Activated CD4-positive, alpha-beta memory T cell treated with anti-CD3 and anti-CD28 coated beads, Interleukin-2, amount 10 ng/mL, durations not matched to agents 7 days and 5 days (primary cell): ENCODE measurements around the gene VGLL2. TPM values are rescaled to one million over a fixed set of nuclear protein-coding genes. Genes with fewer than 3 reads are reported as not detected.
A peak's percentile ranks its signal among the peaks of the same experiment; 100 is the strongest.
"Not testable (repeated sequence)": the region's sequence is repeated elsewhere in the genome, so short reads cannot be mapped to it uniquely, and the experiment has no call there.

Source experiments
- CTCF ChIA-PET: fragments of 350-600 bp; sonication (Branson Sonifier 250); formaldehyde crosslinking; loops from one replicate; lab custom pipeline; 2021; ENCODE audit warnings: antibody characterized with exemption, inconsistent platforms; lab: Charles Lee
- POLR2A ChIA-PET: fragments of 350-600 bp; sonication (Branson Sonifier 250); formaldehyde crosslinking; loops from one replicate; lab custom pipeline; 2021; ENCODE audit warnings: antibody characterized with exemption; lab: Charles Lee
- DNase-seq: peaks from one replicate; pipeline ENCODE4 v3.0.0-alpha.2; 2020
- H3K27ac Mint-ChIP-seq: one replicate; pipeline ENCODE4 v1.8.0; 2021; ENCODE audit warnings: mild to moderate bottlenecking, mixed read lengths
- H3K27me3 Mint-ChIP-seq: one replicate; pipeline ENCODE4 v1.8.0; 2021; ENCODE audit warnings: mixed read lengths
- H3K36me3 Mint-ChIP-seq: one replicate; pipeline ENCODE4 v1.8.0; 2021; ENCODE audit warnings: low read depth, mixed read lengths
- H3K4me1 Mint-ChIP-seq: one replicate; pipeline ENCODE4 v1.8.0; 2021; ENCODE audit warnings: mixed read lengths
- H3K4me3 Mint-ChIP-seq: one replicate; pipeline ENCODE4 v1.8.0; 2021; ENCODE audit warnings: mild to moderate bottlenecking, mixed read lengths
- H3K9me3 Mint-ChIP-seq: one replicate; pipeline ENCODE4 v1.8.0; 2021; ENCODE audit warnings: mixed read lengths
- total RNA-seq, 2 experiments: library from RNA; stranded (reverse); gene quantifications; one replicate each; pipeline ENCODE4 v1.2.3, GENCODE V29; 2021

The VGLL2 gene
- total RNA-seq, result not detected

GRCh38 chr6:117265410-117266256 is at the start of gene VGLL2:
Gene VGLL2, plus strand, starts transcription at chr6:117265558. Its CDS starts 206 bp downstream, at chr6:117265764.
- ChIA-PET POLR2A (no interaction called here), CTCF (no interaction called here)
- Mint-ChIP-seq H3K27ac (no peak within 1 kb of the TSS), H3K4me1 (peaks cover 12% of the 10 kb centered on the region), H3K4me3 (peak within 1 kb of the TSS; percentile 57), H3K9me3 (no peaks in the 10 kb centered on the region), H3K27me3 (peaks cover 87% of the 10 kb centered on the region), H3K36me3 (no peaks in the 10 kb centered on the region)
- no peak for DNase-seq

GRCh38 chr6:117222861-117223260 is 42.5 kb upstream of the VGLL2 start:
- H3K4me3 Mint-ChIP-seq, result no peak overlapping the region
- H3K9me3 Mint-ChIP-seq, result no peaks in the 10 kb centered on the region
- no peak for DNase-seq
- no peaks in the 10 kb centered on the region for H3K4me1 Mint-ChIP-seq
- ChIA-PET CTCF (no interaction called here), POLR2A (no interaction called here)
- H3K27me3 Mint-ChIP-seq, result no peaks in the 10 kb centered on the region
- H3K27ac Mint-ChIP-seq, result no peak overlapping the region
- no peaks in the 10 kb centered on the region for H3K36me3 Mint-ChIP-seq

GRCh38 chr6:117226778-117227177 is 38.6 kb upstream of the VGLL2 start:
- peaks cover 5% of the 10 kb centered on the region for H3K9me3 Mint-ChIP-seq
- no peaks in the 10 kb centered on the region for H3K27me3 Mint-ChIP-seq
- POLR2A ChIA-PET, result no interaction called here

GRCh38 chr6:117227245-117227962 is 38.0 kb upstream of the VGLL2 start:
- no peak overlapping the region for H3K4me3 Mint-ChIP-seq
- H3K27me3 Mint-ChIP-seq, result no peaks in the 10 kb centered on the region
- no peaks in the 10 kb centered on the region for H3K36me3 Mint-ChIP-seq

More at GRCh38 chr6:117226778-117227177, 38.6 kb upstream of the VGLL2 start:
- Mint-ChIP-seq H3K4me1 (no peaks in the 10 kb centered on the region), H3K36me3 (no peaks in the 10 kb centered on the region), H3K27ac (no peak overlapping the region), H3K4me3 (no peak overlapping the region)
- no peak for DNase-seq
- CTCF ChIA-PET, result interaction anchor here (0.7 kb wide), 1 partner anchor 99 kb away, joined by 3 read pairs; no protein-coding TSS in a partner anchor

GRCh38 chr6:117228202-117228601 is 37.2 kb upstream of the VGLL2 start:
- Mint-ChIP-seq H3K27ac (no peak overlapping the region), H3K9me3 (peaks cover 5% of the 10 kb centered on the region), H3K4me3 (no peak overlapping the region), H3K27me3 (no peaks in the 10 kb centered on the region), H3K4me1 (no peaks in the 10 kb centered on the region), H3K36me3 (no peaks in the 10 kb centered on the region)
- no peak for DNase-seq
- CTCF ChIA-PET, result no interaction called here
- POLR2A ChIA-PET, result no interaction called here

More at GRCh38 chr6:117227245-117227962, 38.0 kb upstream of the VGLL2 start:
- ChIA-PET POLR2A (no interaction called here), CTCF (interaction anchor here (0.7 kb wide), 1 partner anchor 99 kb away, joined by 3 read pairs; no protein-coding TSS in a partner anchor)
- DNase-seq, result no peak
- H3K9me3 Mint-ChIP-seq, result peaks cover 5% of the 10 kb centered on the region
- no peaks in the 10 kb centered on the region for H3K4me1 Mint-ChIP-seq
- no peak overlapping the region for H3K27ac Mint-ChIP-seq

GRCh38 chr6:117229870-117230269 is 35.5 kb upstream of the VGLL2 start:
- no peaks in the 10 kb centered on the region for H3K4me1 Mint-ChIP-seq
- ChIA-PET POLR2A (no interaction called here), CTCF (no interaction called here)
- H3K36me3 Mint-ChIP-seq, result no peaks in the 10 kb centered on the region
- peaks cover 5% of the 10 kb centered on the region for H3K9me3 Mint-ChIP-seq
- no peaks in the 10 kb centered on the region for H3K27me3 Mint-ChIP-seq
- H3K4me3 Mint-ChIP-seq, result no peak overlapping the region
- no peak overlapping the region for H3K27ac Mint-ChIP-seq
- no peak for DNase-seq

GRCh38 chr6:117231466-117231865 is 33.9 kb upstream of the VGLL2 start:
- POLR2A ChIA-PET, result no interaction called here
- H3K27me3 Mint-ChIP-seq, result no peaks in the 10 kb centered on the region
- H3K27ac Mint-ChIP-seq, result no peak overlapping the region
- CTCF ChIA-PET, result no interaction called here
- DNase-seq, result no peak
- no peaks in the 10 kb centered on the region for H3K36me3 Mint-ChIP-seq
- no peak overlapping the region for H3K4me3 Mint-ChIP-seq
- H3K9me3 Mint-ChIP-seq, result peaks cover 5% of the 10 kb centered on the region
- H3K4me1 Mint-ChIP-seq, result no peaks in the 10 kb centered on the region

- POLR2A ChIA-PET, result no interaction called here
- Mint-ChIP-seq H3K27ac (no peak overlapping the region), H3K9me3 (peaks cover 5% of the 10 kb centered on the region), H3K27me3 (no peaks in the 10 kb centered on the region), H3K4me3 (no peak overlapping the region), H3K4me1 (no peaks in the 10 kb centered on the region), H3K36me3 (no peaks in the 10 kb centered on the region)
- CTCF ChIA-PET, result no interaction called here
- DNase-seq, result no peak
These were observed 33.2 kb upstream of the VGLL2 start for GRCh38 chr6:117232196-117232595.

GRCh38 chr6:117233145-117233544 is 32.2 kb upstream of the VGLL2 start:
- H3K4me3 Mint-ChIP-seq, result no peak overlapping the region
- H3K9me3 Mint-ChIP-seq, result peaks cover 5% of the 10 kb centered on the region
- ChIA-PET POLR2A (no interaction called here), CTCF (no interaction called here)
- no peaks in the 10 kb centered on the region for H3K27me3 Mint-ChIP-seq
- no peak overlapping the region for H3K27ac Mint-ChIP-seq
- peaks cover 2% of the 10 kb centered on the region for H3K4me1 Mint-ChIP-seq
- H3K36me3 Mint-ChIP-seq, result no peaks in the 10 kb centered on the region
- no peak for DNase-seq

GRCh38 chr6:117237561-117237960 is 27.8 kb upstream of the VGLL2 start:
- POLR2A ChIA-PET, result no interaction called here
- no peaks in the 10 kb centered on the region for H3K27me3 Mint-ChIP-seq
- CTCF ChIA-PET, result no interaction called here
- no peak overlapping the region for H3K4me3 Mint-ChIP-seq
- no peaks in the 10 kb centered on the region for H3K36me3 Mint-ChIP-seq
- DNase-seq, result no peak
- H3K27ac Mint-ChIP-seq, result no peak overlapping the region
- no peaks in the 10 kb centered on the region for H3K9me3 Mint-ChIP-seq
- H3K4me1 Mint-ChIP-seq, result peaks cover 2% of the 10 kb centered on the region

GRCh38 chr6:117244571-117244970 is 20.8 kb upstream of the VGLL2 start:
- H3K27me3 Mint-ChIP-seq, H3K4me1 Mint-ChIP-seq, CTCF ChIA-PET, H3K36me3 Mint-ChIP-seq, DNase-seq, H3K4me3 Mint-ChIP-seq, H3K9me3 Mint-ChIP-seq, POLR2A ChIA-PET, H3K27ac Mint-ChIP-seq: not testable (repeated sequence)

- DNase-seq, POLR2A ChIA-PET, CTCF ChIA-PET, H3K4me1 Mint-ChIP-seq, H3K36me3 Mint-ChIP-seq, H3K27ac Mint-ChIP-seq, H3K4me3 Mint-ChIP-seq, H3K27me3 Mint-ChIP-seq, H3K9me3 Mint-ChIP-seq: not testable (repeated sequence)
These were observed 20.4 kb upstream of the VGLL2 start for GRCh38 chr6:117244979-117245378.

- no peak overlapping the region for H3K27ac Mint-ChIP-seq
- H3K4me1 Mint-ChIP-seq, result no peaks in the 10 kb centered on the region
- no peaks in the 10 kb centered on the region for H3K9me3 Mint-ChIP-seq
- no peaks in the 10 kb centered on the region for H3K27me3 Mint-ChIP-seq
- H3K36me3 Mint-ChIP-seq, result no peaks in the 10 kb centered on the region
- CTCF ChIA-PET, result no interaction called here
- no peak for DNase-seq
- no peak overlapping the region for H3K4me3 Mint-ChIP-seq
- POLR2A ChIA-PET, result no interaction called here
These were observed 11.6 kb upstream of the VGLL2 start for GRCh38 chr6:117253785-117254184.
